GM12873 (cell line): ENCODE data around the gene SEPTIN1.

Experiments used
- TF ChIP-seq, protein P1 (sequence below): IDR thresholded peaks from 2 replicates; pipeline ENCODE4 v1.5.1; 2012; ENCODE audit warnings: low read depth, mild to moderate bottlenecking, moderate library complexity, low read length, control low read depth; ENCODE audit not compliant: insufficient read depth; ENCODE audit errors: missing control alignments

The SEPTIN1 gene

DNA sequence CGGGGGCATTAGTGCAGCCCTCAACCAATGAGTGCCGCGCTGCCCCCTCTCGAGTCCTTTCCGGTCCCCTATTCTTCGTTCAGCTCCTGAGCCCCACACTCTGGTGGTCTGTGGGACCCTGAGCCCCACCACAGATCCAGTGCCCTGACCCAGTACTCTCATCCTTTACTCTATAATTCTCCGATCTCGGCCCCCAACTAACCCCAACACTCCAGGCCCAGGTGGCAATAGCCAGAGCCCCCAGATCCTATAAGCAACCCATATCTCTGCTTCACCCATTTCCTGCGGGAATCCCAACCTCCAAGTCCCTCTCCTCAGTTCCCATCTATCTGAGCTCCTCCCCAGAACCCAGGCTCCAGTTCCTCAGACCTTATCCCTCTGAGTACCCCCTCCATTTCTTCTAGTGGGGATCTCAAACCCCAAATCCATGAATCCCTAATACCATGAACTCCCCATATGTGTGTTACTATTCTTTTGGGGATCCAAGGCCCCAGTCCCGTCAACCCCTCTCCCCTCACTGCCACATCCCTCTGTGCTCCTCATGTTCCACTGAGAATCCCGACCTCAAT, 11.0 kb downstream of the SEPTIN1 start:
- TF ChIP-seq, protein P1, sequence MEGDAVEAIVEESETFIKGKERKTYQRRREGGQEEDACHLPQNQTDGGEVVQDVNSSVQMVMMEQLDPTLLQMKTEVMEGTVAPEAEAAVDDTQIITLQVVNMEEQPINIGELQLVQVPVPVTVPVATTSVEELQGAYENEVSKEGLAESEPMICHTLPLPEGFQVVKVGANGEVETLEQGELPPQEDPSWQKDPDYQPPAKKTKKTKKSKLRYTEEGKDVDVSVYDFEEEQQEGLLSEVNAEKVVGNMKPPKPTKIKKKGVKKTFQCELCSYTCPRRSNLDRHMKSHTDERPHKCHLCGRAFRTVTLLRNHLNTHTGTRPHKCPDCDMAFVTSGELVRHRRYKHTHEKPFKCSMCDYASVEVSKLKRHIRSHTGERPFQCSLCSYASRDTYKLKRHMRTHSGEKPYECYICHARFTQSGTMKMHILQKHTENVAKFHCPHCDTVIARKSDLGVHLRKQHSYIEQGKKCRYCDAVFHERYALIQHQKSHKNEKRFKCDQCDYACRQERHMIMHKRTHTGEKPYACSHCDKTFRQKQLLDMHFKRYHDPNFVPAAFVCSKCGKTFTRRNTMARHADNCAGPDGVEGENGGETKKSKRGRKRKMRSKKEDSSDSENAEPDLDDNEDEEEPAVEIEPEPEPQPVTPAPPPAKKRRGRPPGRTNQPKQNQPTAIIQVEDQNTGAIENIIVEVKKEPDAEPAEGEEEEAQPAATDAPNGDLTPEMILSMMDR = no peak

DNA sequence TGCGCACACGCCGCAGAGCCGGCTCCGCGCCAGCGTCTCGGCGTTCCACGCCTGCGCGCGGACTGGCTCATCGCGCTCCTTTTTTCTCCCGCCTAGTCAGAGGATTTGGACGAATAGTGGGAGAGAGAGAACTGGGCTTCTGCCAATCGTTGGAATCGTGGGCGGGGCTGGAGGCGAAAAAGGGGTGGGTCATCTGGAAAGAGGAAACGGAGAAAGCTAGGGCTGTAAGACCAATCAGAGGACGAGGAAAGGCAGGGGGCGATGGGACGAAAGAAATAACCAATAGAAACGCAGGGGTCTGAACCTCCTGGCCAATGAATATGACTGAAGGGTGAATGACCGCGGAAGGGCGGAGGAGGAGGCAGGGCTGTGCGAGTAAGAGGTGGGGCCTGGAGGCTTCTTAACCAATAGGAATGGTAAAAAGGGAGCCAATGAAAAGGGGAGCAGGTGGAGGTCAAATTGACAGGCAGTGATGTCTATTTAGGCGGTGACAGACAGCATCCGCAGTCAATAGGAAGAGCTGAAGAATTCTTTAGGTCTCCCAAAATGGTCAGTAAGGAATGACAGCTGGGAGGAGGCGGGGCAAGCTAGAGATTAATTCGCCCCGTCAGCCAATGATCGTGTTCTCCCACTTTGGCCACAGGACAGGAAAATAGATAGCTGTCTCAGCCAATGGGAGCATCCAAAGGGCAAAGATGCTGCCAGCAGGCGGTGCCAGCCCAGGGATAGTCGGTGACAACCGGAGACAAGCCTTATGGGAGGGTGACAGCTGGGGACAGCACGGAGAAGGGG, 11.7 kb downstream of the SEPTIN1 start, which contains the start of gene TBC1D10B:
TBC1D10B (minus strand) TSS at position 39 of the 792 bp plus-strand sequence. CDS start 311 bp downstream, outside the sequence.
- TF ChIP-seq, protein P1 = peak; percentile 44

DNA sequence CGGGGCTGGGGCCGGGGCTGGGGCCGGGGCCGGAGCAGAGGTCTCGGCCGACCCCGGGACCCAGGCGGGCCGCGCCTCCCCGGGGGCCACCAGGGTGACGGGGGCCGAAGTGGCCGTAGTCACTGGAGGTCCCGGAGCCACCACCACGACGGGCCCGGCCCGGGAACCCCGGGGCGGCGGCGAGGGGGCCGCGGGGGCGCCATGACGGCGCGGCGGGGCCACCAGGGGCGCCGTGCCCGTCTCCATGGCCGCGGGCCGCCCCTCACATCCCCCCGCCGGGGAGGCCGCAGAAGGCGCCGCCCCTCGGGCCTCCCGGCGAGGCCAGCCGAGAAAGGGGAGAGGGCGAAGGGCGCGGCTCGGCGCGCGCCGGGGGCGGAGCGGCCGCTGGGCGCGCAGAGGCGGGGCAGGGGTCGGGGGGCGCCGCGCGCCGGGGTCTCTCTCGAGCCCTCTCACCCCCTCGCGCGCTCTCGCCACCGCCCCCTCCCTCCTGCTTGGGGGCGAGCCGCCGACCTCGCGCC, 12.4 kb downstream of the SEPTIN1 start:
- TF ChIP-seq, protein P1 = peak; percentile 9

DNA sequence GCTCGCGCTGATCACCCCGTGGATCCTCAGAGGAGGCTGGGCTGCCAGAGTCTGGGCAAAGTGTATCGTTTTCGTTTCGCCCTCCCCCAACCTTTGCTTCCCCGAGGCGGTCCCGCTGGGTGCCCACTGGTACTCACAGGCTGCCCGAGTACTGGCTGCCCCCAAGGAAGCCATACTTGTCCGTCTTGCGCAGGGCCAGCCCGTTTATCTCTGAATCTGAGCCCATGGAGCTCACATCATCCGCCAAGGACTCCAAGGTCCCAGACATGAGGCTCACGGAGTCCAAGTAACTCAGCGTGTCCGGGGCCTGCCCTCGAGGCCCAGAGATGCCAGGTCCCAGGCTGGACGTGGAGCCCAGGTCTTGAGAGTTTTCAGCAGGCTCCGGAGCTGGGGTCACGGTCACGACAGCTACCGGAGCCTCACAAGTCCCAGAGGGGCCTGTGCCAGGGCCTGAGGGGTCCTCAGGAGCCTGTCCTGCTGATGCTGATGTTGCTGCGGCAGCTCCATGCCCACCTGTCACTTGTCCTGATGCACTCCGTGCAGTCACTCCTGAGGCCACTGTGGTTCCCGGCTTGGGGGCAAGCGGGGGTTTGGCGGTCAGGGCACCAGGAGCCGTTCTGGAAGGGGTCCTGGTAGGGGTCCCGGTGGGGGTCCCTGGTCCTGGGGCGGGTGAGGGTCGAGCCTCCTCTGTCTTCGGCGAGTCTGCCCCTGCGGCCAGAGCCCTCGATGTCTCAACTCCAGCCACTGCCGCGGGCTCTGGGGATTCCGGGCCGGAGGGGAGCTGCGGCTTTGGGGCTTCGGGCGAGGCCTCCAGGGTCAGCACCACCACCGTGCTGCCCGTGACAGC, 13.0 kb downstream of the SEPTIN1 start:
- TF ChIP-seq, protein P1 = no peak

DNA sequence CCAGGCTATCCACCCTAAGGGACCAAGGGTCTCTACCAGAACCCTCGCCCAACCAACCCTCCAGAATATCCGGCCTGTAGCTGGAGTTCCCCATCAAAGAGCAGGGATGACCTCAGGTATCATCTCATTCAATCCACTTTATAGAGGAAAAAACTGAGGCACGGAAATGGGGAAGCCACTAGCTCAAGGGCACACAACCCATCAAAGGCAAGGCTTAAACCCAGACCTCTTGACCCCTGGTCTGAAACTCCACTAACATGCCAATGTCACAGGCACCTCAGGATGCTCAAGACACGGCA, 13.6 kb downstream of the SEPTIN1 start:
- TF ChIP-seq, protein P1 = no peak

DNA sequence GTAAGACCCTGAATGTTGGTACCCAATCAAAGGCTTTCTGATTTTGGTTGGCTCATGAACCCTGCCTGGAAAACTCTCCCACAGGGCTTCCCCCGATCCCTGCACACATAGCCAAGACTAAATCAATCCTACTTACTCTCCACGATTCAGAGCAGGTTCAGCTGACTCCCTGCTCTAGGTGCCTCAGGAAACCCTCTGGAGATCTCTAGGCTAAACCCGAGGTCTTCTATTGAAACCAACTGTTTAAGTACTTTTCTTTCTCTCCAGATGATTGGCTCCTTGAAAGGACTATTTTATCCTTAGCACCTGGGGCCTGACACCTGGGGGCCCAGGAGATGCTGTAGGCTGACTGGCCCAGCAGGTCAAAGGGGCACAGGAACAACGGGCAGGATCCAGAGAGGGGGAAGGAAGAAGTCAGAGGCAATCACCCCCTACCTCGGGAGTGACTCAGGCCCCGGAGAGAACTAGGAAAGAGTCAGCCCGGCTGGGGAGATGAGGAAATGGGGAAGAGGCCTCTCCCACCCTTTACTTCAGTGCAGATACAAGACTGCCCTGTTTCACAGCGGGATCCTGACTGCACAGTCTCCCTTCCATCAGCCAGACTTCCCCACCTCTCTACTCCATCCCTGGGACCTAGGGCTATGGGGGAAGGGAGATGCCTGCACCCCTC, 14.1 kb downstream of the SEPTIN1 start:
- TF ChIP-seq, protein P1 = no peak
